GM12878 (cell line): ENCODE data around the gene FKBP11. TPM values are rescaled to one million over a fixed set of nuclear protein-coding genes. Genes with fewer than 3 reads are reported as not detected.
A peak's percentile ranks its signal among the peaks of the same experiment; 100 is the strongest.

Experiments used
- ATAC-seq: fragments of 200-7000 bp; cut with Tn5 transposase; 3 replicates; pipeline ENCODE4 v1.9.1; 2020; ENCODE audit warnings: mild to moderate bottlenecking, moderate library complexity
- BruUV-seq: library from RNA; stranded (reverse); fragments of 400-500 nt; replicated peaks from 2 replicates; lab custom pipeline; 2021; lab: Mats Ljungman, UMichigan
- CTCF ChIA-PET: fragments of 300-600 bp; sonication (Branson Sonifier 250); formaldehyde crosslinking; extraction: SDS; loops from one replicate; lab custom pipeline; 2021; ENCODE audit warnings: inconsistent platforms; lab: Yijun Ruan, JAX
- POLR2A ChIA-PET: fragments of 350-600 bp; formaldehyde crosslinking; extraction: SDS; loops from one replicate; lab custom pipeline; 2021; ENCODE audit warnings: inconsistent platforms; lab: Charles Lee
- RAD21 ChIA-PET: fragments of 300-600 bp; sonication (Branson Sonifier 250); formaldehyde crosslinking; loops from one replicate; lab custom pipeline; 2023; ENCODE audit warnings: antibody characterized with exemption; ENCODE audit not compliant: unreplicated experiment; lab: Charles Lee
- SMC1A ChIA-PET: fragments of 300-600 bp; sonication (Branson Sonifier 250); formaldehyde crosslinking; loops from one replicate; lab custom pipeline; 2023; ENCODE audit not compliant: unreplicated experiment, uncharacterized antibody; lab: Charles Lee
- DNase-seq: peaks from one replicate; pipeline ENCODE4 v3.0.0-alpha.2; 2011; ENCODE audit warnings: low read depth, low spot score
- FAIRE-seq: peaks from 3 replicates; lab custom pipeline; 2011; peaks lifted over from hg19 to GRCh38; lab: Jason Lieb, UNC
- H2AFZ ChIP-seq: 2 replicates; pipeline ENCODE4 v1.6.0; 2011; ENCODE audit warnings: low read depth, low read length, control low read depth; ENCODE audit not compliant: control insufficient read depth
- H3K27ac ChIP-seq: 2 replicates; pipeline ENCODE4 v1.5.1; 2011; ENCODE audit warnings: control low read depth; ENCODE audit not compliant: control insufficient read depth, insufficient read depth
- H3K27me3 ChIP-seq, 2 experiments: replicated peaks in 1 of 2; 2 replicates each; pipeline versions ENCODE4 v1.6.0 to v1.6.1; 2011; ENCODE audit warnings: low read length in 1 of 2; ENCODE audit not compliant: control insufficient read depth in 2 of 2, insufficient read depth in 2 of 2
- H3K36me3 ChIP-seq, 2 experiments: 2 replicates each; pipeline ENCODE4 v1.5.1; 2011; ENCODE audit warnings: low read length in 1 of 2; ENCODE audit not compliant: control insufficient read depth in 2 of 2, insufficient read depth in 2 of 2
- H3K4me1 ChIP-seq: 2 replicates; pipeline ENCODE4 v1.6.1; 2011; ENCODE audit warnings: mild to moderate bottlenecking, low read length, moderate library complexity, mixed read lengths; ENCODE audit not compliant: control insufficient read depth, insufficient read depth
- H3K4me2 ChIP-seq: 2 replicates; pipeline ENCODE4 v1.6.0; 2011; ENCODE audit warnings: control low read depth; ENCODE audit not compliant: control insufficient read depth, insufficient read depth
- H3K4me3 ChIP-seq: fragments of 200-600 bp; sonication (generic); 2 replicates; pipeline ENCODE4 v1.5.1; 2016
- H3K79me2 ChIP-seq: 2 replicates; pipeline ENCODE4 v1.6.0; 2011; ENCODE audit warnings: low read length; ENCODE audit not compliant: control insufficient read depth, insufficient read depth
- H3K9ac ChIP-seq: 2 replicates; pipeline ENCODE4 v1.8.0; 2011; ENCODE audit warnings: low read length, control low read depth, mixed read lengths; ENCODE audit not compliant: control insufficient read depth, insufficient read depth
- H3K9me3 ChIP-seq: replicated peaks from 3 replicates; pipeline ENCODE4 v1.5.1; 2011; ENCODE audit warnings: mild to moderate bottlenecking, low read length; ENCODE audit not compliant: control insufficient read depth, insufficient read depth
- H4K20me1 ChIP-seq: 2 replicates; pipeline ENCODE4 v1.6.0; 2011; ENCODE audit not compliant: control insufficient read depth, insufficient read depth
- CTCF ChIP-seq, 3 experiments: IDR thresholded peaks in 2 of 3; conservative IDR thresholded peaks in 1 of 3; 2 replicates each; pipeline ENCODE4 v1.5.1; 2011; ENCODE audit warnings: low read depth in 3 of 3, low read length in 3 of 3, mild to moderate bottlenecking in 3 of 3, control low read depth in 2 of 3, moderate library complexity in 2 of 3, inconsistent platforms in 1 of 3, mixed read lengths in 1 of 3; ENCODE audit not compliant: control insufficient read depth in 2 of 3, insufficient read depth in 1 of 3; ENCODE audit errors: extremely low read depth in 1 of 3
- HDAC6 ChIP-seq: fragments of 200-600 bp; sonication (generic); IDR thresholded peaks from one replicate; pipeline ENCODE4 v1.8.0; 2017; ENCODE audit warnings: antibody characterized with exemption; ENCODE audit not compliant: unreplicated experiment
- NR2C2 ChIP-seq: IDR thresholded peaks from 2 replicates; pipeline ENCODE4 v1.6.1; 2011; ENCODE audit warnings: borderline replicate concordance, low read depth; ENCODE audit not compliant: control insufficient read depth, insufficient read length
- RUNX3 ChIP-seq: IDR thresholded peaks from 2 replicates; pipeline ENCODE4 v1.6.1; 2012; ENCODE audit warnings: low read length, inconsistent platforms
- ZBED1 ChIP-seq: IDR thresholded peaks from 2 replicates; pipeline ENCODE4 v1.6.1; 2016; ENCODE audit warnings: borderline replicate concordance
- WGBS: methylation state at CpG from one replicate; pipeline ENCODE4 v1.1.6; 2016; ENCODE audit warnings: low lambda C conversion rate; ENCODE audit not compliant: insufficient replicate concordance, insufficient coverage; ENCODE audit errors: missing lambda C conversion rate; 5-methylcytosine and 5-hydroxymethylcytosine counted together
- in situ Hi-C: fragments of 300-500 bp; cut with MboI; formaldehyde crosslinking; loops from 9 replicates; pipeline ENCODE4 v1.14.3; 2018; ENCODE audit warnings: mixed read lengths
- intact Hi-C: fragments of 100-400 bp; cut with micrococcal nuclease; formaldehyde crosslinking; loops from one replicate; pipeline ENCODE4 v1.14.2; 2022; ENCODE audit not compliant: unreplicated experiment
- polyA plus RNA-seq, 11 experiments: library from polyadenylated mRNA; depleted of rRNA in 4 of 11; unstranded in 6 of 11; stranded (reverse) in 5 of 11; fragments of >200 nt; fragmentation: Nextera tagmentation in 4 of 11; fragmentation: Illumina TruSeq in 1 of 11; extraction: Ambion mirVana in 4 of 11; extraction: Trizol in 1 of 11; gene quantifications; 1 replicate in 1 of 11; 2 replicates in 10 of 11; pipeline versions ENCODE4 v1.2.1 to v1.2.3, GENCODE V29; 2011 to 2016; ENCODE audit warnings: inconsistent platforms in 2 of 11, missing spikeins in 2 of 11, low read depth in 1 of 11
- total RNA-seq, 4 experiments: library from RNA; depleted of rRNA in 3 of 4; stranded (reverse); fragments of >200 nt in 3 of 4; fragmentation: Illumina TruSeq in 1 of 4; extraction: Trizol in 1 of 4; gene quantifications; 2 replicates each; pipeline versions ENCODE4 v1.2.1 to v1.2.3, GENCODE V29; 2013 to 2021

FKBP11 gene
- total and polyA plus RNA-seq, 10 of the 15 experiments (the other 5 are each of a cell fraction or from before 2014, with no cell fraction given), result 25.0 to 135 (median 56.5) TPM

- intact Hi-C loops (no loop called here), in situ Hi-C loops (no loop called here)
- no TSS peak for BruUV-seq
- ChIA-PET RAD21 (interaction anchor here (2.4 to 4.3 kb wide), 2 partner anchors 15 to 16 kb away, joined by 6 to 35 read pairs; partner anchors contain the start of gene ARF3), CTCF (interaction anchor here (0.7 to 7.1 kb wide), 9 partner anchors 11 to 157 kb away, joined by 3 to 65 read pairs (median 4); partner anchors contain the start of gene ARF3), SMC1A (no interaction called here), POLR2A (interaction anchor here (7.4 kb wide), 1 partner anchor 17 kb away, joined by 86 read pairs; the partner anchor contains the start of gene ARF3)
- H3K4me2 ChIP-seq, result no peak overlapping the region; the same call in 1 of the 2 replicates
- FAIRE-seq (no peak), DNase-seq (no peak), ATAC-seq (peak; percentile 9; the same call in 2 of the 3 replicates)
- H3K4me3 ChIP-seq, result no peak overlapping the region
- H3K79me2 ChIP-seq, result no peaks in the 10 kb centered on the region
- no peaks in the 10 kb centered on the region for H4K20me1 ChIP-seq
- H3K27me3 ChIP-seq, result peaks cover 19 to 30% of the 10 kb centered on the region in 2 experiments
- no peak overlapping the region for H3K27ac ChIP-seq
- H3K4me1 ChIP-seq, result peaks cover 45% of the 10 kb centered on the region
- H3K36me3 ChIP-seq, result no peaks in the 10 kb centered on the region
- no peaks in the 10 kb centered on the region for H3K9me3 ChIP-seq
- no peak overlapping the region for H3K9ac ChIP-seq
- TF ChIP-seq RUNX3 (peak; percentile 28; the same call in 1 of the 2 replicates), NR2C2 (no peak), HDAC6 (peak; percentile 0), ZBED1 (no peak), CTCF (IDR thresholded peaks at IDR 0.05 in 2 of 3, conservative IDR thresholded peaks at IDR 0.05 in 1 of 3; ENCODE audit: control insufficient read depth in 2 of 3, extremely low read depth in 1 of 3, insufficient read depth in 1 of 3, low read depth in 3 of 3, low read length in 3 of 3) (0 out of 6 replicates have a peak, but pooled peaks of 1 of the 3 experiments have one; percentile 14)
- 16% methylated on average over 23 of the region's 23 CpGs for WGBS
- H2AFZ ChIP-seq, result no peak overlapping the region
Measured at GRCh38 chr12:48972213-48972951, 47.1 kb upstream of the FKBP11 start.
